Activated T-cell treated with anti-CD3 and anti-CD28 coated beads, Interleukin-2, amount 50 U/mL, for 1 hour (primary cell): Measurements from ENCODE around the gene FADS2.

Source experiments
- DNase-seq: peaks from one replicate; pipeline ENCODE4 v3.0.0-alpha.2; 2020

FADS2 gene

DNA sequence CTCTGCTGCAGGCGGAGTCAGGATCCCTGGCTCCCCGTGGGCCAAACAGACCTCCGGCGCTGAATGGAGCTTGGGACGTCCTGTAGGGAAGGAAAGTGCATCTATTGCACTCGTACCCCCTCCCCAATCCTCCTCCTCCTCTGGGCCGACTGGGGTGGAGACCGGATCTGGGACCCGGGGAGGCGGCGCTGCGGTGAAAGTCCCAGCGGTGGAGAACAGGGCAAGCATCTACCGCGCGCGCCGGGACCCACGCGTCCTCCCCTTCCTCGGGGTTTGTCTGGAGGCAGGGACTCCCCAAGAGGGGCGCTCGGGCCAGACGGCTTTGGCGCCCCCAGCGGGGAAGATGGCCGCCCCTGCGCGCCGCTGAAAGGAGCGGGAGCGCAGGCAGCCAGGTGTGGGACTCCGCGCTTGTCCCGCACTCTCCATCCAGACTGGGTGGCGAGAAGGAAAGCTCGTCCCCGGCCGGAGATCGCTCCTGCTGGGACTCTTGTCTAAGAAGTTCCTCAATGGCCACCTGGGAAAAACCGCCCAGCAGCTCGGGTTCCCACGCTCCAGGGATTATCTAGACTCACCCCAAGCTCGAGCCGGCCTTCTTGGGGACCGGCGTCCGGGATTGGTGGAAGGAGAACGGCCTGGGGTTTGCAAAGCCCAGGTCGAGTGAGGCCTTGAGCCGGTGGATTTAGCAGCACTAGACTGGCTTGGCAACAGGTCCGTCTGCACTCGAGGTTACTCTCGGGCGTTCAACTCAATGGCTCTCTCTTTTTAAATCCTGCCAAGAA, 718 bp downstream of the FADS2 start:
- peak; percentile 56 for DNase-seq

DNA sequence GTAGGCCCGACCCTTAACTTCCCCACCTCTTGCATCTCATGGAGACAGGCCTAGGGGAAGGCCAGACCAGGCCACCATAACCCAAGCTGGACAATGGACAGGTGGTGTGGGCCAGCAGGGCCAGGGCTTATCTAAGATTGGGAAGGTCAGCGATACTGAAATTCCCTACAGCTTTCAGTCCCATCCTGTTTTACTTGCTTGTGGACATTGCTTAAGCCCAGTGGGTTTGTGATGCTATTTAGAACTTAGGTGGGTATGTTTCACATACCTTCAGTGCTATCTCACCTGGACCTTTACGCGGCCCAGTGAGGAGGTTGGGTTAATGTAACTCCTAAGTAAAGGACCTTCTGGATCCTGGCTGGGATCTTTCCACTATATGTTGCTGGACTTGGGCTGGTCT, 1.7 kb downstream of the FADS2 start:
- no peak for DNase-seq

GRCh38 chr11:61830237-61831105, 2.4 kb downstream of the FADS2 start:
- DNase-seq, result no peak

GRCh38 chr11:61832207-61832606, 4.1 kb downstream of the FADS2 start:
- DNase-seq, result no peak

- DNase-seq, result no peak
Measured at GRCh38 chr11:61832754-61833153, 4.7 kb downstream of the FADS2 start.

GRCh38 chr11:61833471-61833870, 5.4 kb downstream of the FADS2 start:
- DNase-seq, result no peak

DNA sequence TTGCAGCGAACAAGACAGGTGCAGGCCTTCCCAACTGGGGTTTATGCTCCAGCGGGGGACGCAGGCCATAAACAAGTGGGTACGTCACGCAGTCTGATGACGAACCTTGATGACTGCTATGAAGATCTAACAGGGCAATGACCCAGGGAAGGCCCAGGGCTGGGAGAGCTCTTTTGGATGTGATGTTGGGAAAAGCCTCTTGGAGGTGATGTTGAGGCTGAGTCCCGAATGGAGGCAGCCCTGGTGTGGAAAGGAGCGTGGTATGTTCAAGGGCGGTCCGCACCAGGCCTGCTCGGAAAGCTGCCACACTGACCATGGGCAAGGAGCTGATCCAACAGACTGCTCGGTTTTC, 5.8 kb downstream of the FADS2 start:
- no peak for DNase-seq

DNA sequence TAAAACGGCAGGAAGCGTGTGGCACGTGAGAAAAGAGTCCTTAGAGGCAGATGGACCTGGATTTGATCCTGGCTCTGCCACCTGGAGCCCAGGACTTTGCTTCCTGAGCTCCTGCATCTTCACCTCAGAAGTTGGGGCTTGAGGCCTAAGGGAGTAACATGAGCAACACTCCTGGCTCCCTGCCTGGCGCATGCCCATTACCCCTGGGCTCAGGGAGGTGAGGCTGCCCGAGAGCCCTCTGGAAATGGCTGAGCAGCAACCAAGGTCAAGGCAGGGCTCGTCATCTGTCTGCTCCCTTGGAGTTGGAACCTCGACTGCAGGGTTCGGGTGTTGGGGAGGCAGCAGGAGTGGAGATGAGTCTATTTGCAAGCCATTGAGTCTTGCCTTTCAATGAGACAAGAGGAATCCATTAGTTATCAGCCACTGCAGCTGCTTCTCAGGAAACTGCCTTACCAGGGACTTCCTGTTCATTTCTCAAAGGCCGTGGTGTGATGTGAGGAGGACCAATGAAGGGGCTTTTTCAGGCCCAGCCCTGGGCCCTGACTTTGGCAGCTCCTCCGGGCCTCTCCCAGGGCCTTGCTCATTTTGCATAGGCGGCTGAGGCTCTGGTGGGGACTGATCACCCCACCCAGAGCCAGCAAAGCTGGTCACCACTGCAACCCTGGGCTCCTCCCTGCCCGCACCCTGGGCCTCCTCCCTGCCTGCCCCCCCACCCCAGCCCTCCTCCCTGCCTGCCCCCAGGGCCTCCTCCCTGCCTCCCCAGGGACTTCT, 6.4 kb downstream of the FADS2 start:
- peak; percentile 44 for DNase-seq

DNA sequence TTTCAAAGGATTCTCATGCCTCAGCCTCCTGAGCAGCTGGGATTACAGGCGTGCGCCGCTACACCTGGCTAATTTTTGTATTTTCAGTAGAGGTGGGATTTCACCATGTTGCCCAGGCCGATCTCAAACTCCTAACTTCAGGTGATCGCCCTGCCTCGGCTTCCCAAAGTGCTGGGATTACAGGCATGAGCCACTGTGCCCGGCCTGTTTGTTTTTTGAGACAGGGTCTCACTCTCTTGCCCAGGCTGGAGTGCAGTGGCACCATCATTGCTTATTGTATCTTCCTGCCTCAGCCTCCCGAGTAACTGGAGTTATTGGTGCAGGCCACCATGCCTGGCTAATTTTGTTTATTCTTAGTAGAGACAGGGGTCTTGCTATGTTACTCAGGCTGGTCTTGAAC, 8.1 kb downstream of the FADS2 start:
- DNase-seq, result no peak

GRCh38 chr11:61837411-61838005, 9.4 kb downstream of the FADS2 start:
- DNase-seq, result no peak

- no peak for DNase-seq
Measured at GRCh38 chr11:61838501-61838900, 10.4 kb downstream of the FADS2 start.

DNA sequence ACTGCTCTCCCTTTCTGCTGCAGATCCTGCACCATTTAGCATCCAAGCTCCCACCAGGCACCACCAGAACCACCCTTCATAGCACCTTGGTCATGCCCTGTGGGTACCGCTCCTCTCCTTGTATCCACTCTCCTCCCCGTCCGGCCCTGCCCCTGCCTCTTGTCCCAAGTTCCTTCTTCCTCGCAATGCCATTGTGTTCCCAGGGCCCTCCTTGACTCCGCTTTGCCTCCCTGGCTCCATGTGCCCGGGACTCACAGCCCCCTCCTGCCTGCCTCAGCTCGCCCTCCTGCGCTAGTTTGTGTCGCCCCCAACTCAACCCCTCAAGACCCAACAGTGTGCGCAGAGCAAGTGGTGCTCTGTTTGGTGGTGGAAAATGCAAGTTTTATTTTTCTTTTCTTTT, 10.8 kb downstream of the FADS2 start:
- DNase-seq, result no peak

DNA sequence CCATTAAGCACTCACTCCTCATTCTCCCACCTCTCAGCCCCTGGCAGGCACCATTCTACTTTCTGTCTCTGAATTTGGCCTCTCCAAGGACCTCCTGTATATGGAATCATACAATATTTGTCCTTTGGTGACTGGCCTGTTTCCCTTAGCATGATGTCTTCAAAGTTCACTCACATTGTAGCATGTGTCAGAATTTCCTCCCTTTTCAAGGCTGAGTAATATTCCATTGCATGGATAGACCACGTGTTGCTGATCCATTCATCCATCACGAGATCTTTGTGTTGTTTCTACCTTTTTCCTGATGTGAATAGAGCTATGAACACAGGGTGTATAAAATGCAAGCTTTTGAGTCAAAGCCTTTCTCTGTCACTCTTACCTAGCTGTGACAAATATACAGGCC, 11.6 kb downstream of the FADS2 start:
- no peak for DNase-seq

- no peak for DNase-seq
Measured at GRCh38 chr11:61840371-61840770, 12.3 kb downstream of the FADS2 start.

GRCh38 chr11:61841636-61842527, 13.8 kb downstream of the FADS2 start:
- DNase-seq, result no peak

- DNase-seq, result no peak
Measured at GRCh38 chr11:61842528-61842820, 14.4 kb downstream of the FADS2 start.

DNA sequence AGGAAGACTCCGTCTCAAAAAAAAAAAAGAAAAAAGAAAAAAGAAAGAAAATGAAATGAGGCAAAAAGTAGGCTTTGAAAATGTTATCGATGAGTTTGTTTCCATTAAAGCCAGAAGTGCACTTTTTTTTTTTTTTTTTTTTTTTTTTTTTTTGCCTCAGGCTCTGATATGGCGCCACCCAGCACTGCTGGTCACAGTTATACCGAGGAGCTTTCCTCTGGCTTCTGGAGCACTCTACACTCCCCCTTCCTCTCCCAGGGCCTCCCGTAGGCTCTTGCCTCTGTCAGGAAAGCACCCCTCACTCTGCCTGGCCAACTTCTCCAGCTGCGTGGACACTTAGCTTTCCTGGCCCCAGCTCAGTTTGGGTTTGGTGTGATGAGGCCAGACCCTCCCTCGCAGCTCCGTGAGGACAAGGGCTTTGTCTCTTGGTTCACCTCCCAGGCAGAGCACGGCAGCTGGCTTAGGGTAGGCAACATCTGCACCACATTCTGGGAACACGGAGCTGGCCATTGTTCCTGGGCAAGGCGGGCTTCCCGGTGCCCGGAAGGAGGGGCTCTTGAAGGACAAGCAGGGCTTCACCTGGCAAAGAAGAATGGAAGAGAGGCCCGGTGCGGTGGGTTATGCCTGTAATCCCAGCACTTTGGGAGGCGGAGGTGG, 16.9 kb downstream of the FADS2 start:
- DNase-seq, result no peak

- no peak for DNase-seq
Measured at GRCh38 chr11:61846362-61847020, 18.4 kb downstream of the FADS2 start.

DNA sequence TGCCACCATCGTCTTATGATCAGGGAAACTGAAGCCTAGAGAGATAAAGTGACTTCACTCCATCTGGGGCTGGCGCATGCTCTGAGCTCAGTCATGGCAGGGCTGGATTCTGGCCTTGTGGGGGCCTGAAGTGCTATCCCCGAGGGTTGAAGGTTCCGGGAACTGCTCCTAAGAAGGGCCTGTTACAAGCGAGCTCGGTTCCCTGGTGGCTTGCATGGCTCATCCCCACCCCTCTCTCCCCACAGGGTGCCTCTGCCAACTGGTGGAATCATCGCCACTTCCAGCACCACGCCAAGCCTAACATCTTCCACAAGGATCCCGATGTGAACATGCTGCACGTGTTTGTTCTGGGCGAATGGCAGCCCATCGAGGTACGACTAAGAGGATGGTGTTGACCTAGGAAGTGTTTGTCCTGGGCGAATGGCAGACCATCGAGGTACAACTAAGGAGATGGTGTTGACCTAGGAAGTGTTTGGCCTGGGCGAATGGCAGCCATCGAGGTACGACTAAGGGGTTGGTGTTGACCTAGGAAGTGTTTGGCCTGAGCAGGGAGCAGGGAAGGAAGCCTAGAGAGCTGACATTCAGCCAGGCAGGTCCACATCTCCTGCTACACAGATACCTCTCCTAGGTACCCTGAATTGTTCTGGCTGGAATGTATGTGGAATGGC, 19.9 kb downstream of the FADS2 start:
- DNase-seq, result no peak

GRCh38 chr11:61848631-61849030, 20.5 kb downstream of the FADS2 start:
- DNase-seq, result no peak

DNA sequence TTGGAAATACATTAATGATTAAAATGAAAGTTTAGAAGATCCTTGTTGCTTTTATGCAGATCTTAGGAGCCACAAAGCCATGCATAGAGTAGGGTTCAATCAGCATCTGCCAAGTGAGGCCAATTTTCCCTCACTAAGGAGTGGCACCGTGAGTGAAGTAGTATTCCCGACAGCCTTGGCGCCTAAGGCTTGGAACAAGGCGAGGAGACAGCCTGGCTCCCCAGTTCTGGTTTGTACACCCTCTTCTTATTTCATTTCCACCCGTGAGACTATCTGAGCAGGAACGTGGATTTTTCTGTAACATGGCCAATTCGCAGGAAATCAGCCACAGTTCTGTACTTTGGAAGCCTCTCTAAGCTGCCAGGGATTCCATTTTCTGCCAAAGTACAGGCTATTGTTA, 22.6 kb downstream of the FADS2 start:
- DNase-seq, result no peak
